Measurements from ENCODE around the gene NEDD4.
"Not testable (repeated sequence)": the region's sequence is repeated elsewhere in the genome, so short reads cannot be mapped to it uniquely, and the experiment has no call there.

Gene NEDD4

DNA sequence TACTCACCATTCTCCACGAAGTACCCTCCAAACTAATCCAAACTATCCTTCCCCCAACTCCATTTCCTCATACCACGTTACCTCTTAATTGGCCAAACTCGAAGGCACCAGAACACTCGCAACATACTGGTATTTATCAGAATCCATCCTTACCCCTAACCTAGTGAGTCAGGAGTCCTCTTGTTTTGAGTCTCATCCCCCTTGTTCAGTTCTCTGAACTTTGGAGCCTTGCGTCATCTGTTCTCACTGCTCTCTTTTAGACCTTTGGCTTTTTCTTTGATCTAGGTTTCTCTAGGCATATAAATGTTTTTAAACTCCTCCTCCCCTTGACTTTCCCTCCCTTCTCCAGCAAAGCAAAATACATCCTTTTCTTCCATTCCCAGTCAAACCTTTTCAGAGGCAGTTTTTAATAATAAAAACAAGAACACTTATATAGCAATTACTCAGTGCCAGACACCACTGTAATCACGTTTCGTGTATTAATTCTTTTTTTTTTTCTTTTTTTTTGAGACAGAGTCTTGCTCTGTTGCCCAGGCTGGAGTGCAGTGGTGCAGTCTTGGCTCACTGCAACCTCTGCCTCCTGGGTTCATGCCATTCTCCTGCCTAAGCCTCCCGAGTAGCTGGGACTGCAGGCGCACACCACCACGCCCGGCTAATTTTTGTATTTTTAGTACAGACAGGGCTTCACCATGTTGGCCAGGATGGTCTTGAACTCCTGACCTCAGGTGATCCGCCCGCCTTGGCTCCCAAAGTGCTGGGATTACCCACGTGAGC, 40.7 kb downstream of the NEDD4 start:
- DNase-seq, result not testable (repeated sequence)

DNA sequence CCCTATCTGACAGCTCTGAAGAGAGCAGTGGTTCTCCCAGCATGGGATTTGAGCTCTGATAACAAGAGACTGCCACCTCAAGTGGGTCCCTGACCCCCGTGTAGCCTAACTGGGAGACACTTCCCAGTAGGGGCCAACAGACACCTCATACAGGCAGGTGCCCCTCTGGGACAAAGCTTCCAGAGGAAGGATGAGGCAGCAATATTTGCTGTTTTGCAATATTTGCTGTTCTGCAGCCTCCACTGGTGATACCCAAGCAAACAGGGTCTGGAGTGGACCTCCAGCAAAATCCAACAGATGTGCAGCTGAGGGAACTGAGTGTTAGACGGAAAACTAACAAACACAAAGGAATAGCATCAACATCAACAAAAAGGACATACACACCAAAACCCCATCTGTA, 48.8 kb downstream of the NEDD4 start:
- DNase-seq, result not testable (repeated sequence)

DNA sequence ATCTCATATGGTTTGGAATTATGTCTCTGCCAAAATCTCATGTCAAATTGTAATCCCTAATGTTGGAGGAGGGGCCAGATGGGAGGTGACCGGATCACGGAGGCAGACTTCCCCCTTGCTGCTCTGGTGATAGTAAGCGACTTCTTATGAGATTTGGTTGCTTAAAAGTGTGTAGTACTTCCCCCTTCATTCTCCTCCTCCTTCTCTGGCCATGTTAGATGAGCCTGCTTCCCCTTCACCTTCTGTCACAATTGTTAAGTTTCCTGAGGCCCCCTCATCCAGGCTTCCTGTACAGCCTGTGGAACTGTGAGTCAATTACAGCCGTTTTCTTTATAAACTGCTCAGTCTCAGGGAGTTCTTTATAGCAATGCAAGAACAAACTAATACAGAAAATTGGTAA, 51.1 kb downstream of the NEDD4 start:
- no peak for DNase-seq

DNA sequence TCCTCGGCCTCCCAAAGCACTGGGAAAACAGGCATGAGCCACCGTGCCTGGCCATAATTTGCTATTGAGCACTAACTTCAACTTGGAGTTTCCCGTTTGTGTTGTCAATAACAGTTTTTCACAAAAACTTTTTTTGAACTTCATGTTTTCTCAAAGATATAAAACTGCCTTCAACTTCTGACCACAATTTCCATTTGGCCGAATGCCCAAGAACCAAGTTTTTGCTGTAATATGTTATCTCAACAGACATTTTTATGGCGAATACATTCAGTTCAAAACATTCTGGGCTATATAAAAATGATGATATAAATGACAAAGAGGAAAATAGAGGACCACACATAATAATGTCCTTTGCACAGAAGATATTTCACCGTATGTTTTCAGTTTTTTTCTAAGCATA, 56.4 kb downstream of the NEDD4 start:
- no peak for DNase-seq

DNA sequence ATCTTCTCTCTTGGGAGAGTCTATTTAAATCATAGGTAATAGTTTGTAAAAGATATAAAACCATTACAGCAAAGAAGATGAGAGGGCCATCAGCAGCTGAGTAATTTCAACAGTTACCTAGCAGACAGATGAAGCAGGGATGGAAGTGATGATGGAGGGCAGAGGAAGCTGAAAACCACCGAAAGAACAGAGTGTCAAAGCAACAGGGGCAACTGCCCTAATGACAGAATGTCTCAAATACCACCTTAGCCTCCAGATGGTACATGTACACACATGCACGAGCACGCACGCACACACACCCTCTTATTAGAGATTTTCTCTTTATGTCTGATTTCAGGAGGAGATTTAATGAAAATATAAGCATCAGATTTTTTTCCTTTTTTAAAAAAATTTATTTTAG, 64.5 kb downstream of the NEDD4 start:
- DNase-seq, result no peak

DNA sequence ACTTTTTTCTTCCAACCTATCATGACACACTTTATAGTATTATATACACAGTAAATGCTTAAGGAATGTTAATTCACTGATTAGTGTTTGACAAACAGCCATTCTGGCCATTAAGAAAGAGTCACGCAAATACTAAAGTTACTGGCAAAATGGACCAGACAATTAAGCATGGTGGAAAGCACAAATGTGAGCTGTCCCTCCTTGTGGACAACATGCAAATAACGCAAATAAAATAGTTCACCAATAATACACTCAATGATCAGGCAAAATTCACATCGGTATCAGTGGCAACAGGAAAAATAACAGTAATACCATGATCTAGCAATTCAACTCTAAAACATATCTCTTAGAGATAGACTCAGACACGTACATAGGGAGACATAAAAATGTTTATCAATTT, 71.7 kb downstream of the NEDD4 start:
- DNase-seq, result no peak

DNA sequence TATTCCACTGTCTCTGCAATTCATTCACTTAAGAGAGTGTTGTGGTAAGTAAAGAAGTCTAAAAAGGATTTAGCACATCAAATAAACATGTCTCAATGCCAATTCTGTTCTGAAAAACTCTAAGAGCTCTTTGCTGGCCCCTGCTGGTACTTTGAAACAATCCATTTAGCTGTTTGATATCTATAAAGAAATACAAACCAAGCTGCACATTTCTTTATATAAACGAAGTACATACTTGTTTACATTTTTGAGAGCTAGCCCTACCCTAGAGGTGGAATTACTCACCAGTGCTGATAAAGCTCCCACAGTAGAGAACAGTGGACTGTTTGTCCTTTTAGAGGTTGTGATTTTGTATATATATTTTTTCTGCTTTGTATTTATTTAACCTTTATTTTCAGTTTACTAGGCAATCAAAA, 75.5 kb downstream of the NEDD4 start:
- DNase-seq, result peak; percentile 77

DNA sequence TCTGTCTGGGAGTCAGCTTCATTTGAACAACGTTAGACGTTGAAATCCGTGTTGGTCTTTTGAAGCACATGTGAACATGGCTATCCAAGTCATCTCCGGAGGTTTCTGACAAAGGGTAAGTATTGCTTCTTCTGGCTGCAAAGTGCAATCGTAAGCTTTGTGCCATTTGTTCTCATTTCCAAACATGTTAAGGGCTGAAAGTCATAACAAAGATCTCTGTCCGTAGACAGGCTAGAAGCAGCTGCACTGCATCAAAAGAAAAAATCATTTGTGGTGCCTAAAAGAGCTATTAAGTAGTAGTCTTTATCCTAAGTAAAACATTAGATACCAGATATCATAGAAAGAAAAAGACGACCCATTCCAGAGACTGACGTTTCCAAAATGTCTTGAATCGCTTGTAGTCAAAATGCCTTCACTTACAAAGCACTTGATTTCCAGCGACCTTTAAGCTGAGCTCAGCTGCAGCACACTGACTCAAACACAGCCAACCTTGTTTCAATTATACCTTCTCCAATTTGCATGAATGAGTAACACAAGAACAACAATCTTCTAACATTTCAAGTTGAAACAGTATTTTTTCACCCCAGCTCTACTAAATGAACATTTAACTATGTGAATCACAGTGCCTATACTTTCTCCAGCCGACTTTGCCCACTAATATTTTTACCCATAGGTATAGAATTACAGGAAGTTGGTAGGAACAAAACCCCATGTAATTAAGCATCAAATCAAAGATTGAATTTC, 76.6 kb downstream of the NEDD4 start:
- no peak for DNase-seq

DNA sequence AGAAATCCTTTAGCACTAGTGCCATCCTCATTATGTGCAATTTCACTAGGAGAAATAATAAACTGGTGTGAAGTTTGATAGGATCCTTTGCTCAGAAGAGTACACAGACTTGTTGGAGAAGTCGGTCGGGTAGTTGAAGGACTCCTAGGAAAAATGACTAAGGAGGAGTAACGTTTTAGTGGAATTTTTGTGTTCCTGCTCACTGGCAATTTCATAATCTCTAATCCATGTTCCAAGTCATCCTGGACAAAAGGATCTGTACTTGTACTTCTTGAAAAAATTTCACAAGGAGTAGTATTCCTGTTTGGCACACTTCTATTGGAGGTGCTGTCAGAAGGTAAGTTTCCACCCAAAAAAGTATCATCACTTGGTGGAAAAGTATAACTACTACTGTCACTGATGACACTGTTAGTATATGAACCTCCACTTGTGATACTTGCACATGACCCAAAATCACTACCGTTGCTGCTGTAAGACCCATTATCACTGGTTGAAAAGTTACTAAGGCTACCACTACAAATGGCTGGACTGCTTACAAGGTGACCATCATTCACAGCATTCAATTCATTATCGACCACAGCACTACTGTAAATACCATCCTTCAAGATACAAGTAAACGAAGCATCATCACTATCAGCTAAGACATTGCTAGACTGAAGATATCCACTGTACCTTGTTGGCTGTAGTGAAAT, 77.4 kb downstream of the NEDD4 start:
- DNase-seq, result no peak

DNA sequence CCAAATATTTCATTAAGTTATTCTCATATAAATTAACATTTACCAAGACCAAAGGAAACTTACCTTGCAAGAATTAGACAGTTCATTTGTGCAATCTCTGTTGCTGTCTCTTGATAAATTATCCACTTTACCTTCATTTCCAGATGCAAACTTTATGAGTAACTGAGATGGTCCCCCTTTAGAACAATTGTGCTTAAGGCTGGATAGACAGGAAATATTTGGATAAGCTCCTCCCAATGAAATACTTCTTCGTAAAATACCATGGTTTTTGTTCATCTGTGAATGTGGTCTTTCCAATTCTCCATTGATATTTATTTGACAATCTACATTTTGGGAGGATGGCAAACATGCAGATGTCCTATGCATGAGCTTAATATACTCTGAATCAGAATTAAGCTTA, 78.2 kb downstream of the NEDD4 start:
- DNase-seq, result no peak

DNA sequence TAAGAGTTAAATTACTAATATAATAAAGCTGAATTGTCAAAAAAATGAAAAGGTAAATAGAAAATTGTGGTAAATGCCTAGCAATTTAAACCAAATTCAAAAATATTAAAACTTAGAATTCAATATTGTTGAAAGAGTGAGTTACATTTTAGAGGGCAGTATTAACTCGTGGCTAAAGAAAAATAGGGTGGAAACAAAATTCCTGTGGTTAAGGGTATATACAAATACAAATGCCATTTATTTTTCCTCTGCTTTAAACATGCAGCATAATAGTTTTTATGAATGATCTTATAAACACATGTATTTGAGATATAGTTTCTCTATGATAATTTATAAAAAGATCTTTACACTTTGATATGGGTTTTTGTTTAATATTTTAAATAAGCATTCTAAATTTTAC, 79.0 kb downstream of the NEDD4 start:
- no peak for DNase-seq

DNA sequence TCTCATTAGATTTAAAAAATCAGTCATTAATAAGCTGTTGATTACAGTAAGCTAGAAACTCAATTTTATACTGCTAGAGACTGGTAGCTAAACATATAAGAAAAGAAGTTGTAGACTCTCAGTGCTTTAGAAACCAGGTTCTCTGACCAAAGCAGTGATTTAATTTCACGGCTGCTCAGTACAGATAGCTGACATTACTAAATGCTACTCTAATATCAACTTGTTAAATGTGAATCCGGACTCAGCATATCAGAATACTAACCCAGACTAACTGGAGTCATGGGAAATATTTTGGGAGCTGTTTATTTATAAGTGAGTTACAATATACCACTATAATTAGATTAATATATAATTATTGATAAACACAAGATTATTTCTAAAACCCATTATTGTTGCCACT, 80.4 kb downstream of the NEDD4 start:
- no peak for DNase-seq

DNA sequence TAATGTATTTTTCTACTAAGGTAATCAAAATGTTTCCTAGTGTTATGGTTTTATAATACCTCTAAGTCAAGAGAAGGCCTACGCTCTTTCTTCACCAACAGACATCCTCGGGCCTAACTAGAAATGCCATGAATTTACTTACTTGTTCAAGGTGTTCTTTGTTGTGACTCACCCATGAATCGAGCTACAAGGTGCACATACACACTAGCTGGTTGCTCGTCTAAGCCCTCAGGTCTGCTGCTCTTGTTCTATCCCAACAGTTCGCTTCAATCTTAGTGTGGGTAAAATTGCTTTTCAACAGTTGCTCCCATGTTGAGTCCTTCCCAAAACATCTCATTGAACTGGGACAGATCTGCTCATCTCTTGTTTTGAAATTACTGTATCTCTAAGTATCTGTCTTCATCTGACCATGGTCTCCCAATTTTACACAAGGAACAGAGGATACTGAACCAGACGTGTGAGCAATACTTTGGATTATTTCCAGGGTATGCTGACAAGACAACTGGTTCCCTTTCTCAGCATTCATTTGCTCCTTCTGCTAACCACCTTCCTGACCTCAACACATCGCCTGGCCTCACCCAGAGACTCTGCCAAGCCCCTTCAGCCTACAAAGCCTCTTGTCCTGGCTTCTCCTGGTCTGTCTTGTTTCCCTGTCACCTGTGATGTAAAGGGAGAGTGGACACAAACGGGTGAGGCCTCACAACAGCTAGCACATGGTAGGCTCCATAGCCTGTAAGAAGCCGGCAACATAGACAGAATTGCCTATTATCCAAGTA, 84.2 kb downstream of the NEDD4 start:
- DNase-seq, result no peak

DNA sequence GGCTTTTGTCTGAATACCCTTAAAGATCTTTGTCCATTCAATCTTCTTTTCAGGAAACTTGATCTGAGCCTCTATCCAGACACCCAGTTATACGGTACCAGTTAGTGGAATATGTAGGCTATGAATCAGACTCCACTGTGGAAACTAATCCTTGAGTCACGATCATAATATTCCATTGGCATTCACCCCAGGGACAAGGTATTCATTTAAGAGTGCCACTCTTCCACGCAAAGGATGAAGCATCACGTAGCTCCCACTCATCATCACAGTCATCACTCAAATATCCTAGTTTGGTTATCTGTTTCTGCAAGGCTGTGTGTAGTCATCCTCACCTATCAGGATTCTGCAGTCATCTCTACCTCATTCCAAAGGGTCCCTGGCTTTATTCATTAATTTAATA, 85.6 kb downstream of the NEDD4 start:
- DNase-seq, result no peak

DNA sequence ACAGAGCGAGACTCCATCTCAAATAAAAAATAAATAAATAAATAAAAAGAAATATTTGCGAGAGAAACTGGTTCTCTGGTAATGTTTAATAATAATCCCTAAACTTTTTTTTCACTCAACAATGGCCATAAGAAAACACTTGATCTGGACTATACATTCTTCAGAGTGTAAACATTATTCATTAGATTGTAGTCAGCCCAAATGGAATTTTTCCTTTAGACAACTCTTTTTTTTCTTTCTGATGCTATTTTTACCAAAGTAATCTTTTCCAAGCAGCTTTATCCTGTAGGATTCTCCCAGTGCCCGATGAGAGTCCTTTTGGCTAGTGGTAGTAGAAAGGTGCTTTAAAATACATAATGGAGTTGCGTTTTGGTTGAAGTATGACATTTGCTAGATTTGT, 90.4 kb downstream of the NEDD4 start:
- DNase-seq, result no peak

DNA sequence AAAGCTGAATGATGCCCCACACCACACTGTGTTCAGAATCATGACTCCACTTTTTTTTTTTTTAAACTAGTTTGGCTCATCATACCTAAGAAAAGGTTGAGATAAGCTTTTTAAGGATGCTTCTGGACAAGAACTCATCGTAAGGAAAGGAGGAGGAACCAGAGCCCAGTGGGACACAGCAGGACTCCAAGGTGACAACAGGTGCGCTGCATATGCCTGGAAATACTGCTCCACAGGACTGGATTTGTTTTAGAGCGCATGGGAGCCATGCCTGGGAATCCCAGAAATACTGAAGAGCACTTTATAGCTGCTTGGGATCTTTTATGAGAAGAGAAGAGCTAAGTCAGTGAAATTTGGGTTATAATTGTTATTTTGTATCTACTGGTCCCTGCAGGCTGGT, 93.4 kb downstream of the NEDD4 start:
- no peak for DNase-seq

DNA sequence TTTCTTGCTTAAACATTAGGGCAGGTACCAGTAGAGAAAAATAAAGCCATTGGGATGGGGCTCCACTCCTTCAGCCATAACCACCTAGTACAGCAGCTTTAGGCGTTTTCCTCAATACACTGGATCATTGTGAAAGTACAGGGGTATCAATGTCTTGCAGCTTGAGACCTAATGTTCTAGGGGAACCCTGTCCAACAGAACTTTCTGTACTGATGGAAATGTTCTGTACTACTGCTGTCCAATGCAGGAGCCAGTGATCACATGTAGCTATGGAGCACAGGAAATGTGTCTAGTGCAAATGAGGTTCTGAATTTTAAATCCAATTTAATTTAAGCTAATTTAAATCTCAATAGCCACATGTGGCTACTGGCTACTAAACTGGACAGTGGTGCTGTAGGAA, 93.9 kb downstream of the NEDD4 start:
- no peak for DNase-seq

DNA sequence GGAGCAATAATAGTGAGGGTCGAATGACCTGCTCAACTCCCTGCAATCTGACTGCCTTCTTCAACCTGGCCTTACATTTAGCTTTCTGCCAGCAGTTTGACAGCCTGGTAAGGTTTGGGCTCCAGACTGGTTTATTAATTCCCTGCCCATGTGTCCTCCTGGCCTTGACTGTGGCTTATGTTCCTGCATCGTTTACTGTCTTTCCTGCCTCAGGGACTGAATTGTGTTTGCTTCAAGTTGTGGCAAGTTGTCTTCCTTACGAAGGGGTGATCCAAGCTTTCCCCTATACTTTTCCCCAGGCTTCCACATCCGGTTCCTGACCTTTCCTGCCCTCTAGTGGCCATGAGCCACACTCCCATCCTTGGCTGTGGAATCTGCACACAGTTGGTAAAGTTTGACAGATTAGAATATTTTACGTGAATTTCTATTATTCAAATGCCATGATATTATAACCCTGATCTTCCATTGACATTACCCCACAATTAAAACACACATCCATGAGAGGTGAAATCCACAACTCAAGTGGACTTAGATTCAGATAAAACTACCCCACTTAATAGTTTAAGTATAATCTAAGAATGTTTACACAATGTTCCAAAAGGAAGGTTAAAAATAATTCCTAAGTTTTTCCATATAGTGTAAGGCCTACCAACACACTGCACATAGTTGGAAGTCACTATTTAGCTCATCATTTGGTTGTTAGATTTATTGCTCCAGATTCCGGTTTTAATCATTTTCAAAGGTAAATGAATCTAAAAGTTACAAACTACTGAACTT, 95.7 kb downstream of the NEDD4 start:
- peak; percentile 25 for DNase-seq

DNA sequence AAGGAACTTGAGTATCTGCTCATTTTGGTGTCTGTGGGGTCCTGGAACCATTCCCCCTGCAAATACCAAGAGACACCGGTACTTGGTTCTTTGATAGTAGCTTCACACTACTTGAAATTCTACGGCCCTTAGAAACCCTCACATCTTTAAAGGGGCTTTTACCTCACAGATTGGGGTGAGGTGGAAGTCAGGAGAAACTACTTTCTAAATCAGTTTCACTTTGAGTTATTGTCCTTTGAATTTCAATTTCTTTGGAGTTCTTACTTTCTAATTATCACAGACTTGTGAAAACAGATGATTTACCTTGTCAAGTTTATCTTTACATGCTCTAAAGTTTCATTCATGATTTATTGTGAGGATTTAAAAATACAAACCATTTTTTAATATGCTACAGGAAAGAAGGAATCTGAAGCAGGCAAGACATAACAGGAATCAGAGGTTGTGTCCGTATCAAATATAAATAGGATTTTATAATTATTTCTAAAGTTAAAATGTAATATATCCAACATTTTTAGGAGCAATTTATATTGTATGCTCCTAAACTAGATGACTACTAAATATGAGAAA, 98.9 kb downstream of the NEDD4 start:
- no peak for DNase-seq

DNA sequence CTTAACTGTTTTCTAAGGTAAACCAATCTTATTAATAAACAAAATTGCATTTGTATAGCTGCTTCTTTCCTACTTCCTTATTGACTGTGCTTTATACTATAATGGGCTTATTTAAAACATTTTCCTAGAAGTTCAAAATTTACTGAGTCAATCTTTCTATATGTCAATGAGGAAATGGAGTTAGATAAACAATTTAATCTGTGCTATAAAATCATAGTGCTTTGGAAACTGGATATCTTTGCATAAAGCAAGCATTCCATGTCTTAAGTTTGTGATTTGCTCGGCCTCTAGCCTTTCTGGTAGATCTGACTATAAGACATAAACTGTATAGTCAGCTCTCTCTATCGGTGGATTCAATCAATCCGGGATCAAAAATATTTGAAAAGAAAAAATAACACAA, 99.6 kb downstream of the NEDD4 start:
- DNase-seq, result no peak

DNA sequence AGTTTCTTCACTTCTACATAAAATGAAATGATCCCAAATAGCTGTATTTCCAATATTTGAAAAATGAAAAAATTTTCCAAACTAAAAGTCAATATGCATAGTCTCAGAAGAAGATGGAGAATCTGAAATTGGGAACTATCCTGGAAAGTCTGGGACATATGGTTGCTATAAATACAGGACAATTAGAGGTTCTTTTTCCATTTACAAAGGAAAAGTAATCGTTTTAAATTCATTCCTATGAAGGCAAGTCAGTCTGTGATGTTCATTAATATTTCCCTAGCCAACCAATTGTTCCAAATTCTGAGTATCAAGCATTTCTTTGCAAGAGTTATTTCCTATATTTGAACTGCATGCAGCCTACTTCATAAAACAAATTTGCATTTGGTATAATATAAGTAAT, 102.2 kb downstream of the NEDD4 start:
- DNase-seq, result no peak

DNA sequence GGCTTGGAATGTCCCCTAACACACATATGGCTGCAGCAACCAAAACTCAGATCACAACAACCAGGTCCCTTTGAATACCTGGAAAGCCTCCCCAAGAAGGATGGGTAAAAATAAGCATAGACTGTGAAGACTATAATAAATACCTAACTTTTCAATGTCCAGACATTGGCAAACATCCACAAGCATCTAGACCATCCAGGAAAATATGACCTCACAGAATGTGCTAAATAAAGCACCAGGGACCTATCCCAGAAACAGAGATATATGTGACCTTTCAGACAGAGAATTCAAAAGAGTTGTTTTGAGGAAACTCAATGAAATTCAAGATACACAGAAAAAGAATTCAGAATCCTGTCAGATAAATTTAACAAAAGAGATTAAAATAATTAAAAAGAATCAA, 109.2 kb downstream of the NEDD4 start:
- no peak for DNase-seq
